HG03103 (cell line): ENCODE data around the gene ASB1.

Experiments
- ATAC-seq: cut with Tn5 transposase; IDR thresholded peaks from one replicate; pipeline ENCODE4 v1.9.1; 2021; ENCODE audit warnings: low read depth; ENCODE audit not compliant: unreplicated experiment

Gene ASB1

GRCh38 chr2:238489431-238489830 is 62.7 kb downstream of the ASB1 start:
- no peak for ATAC-seq

GRCh38 chr2:238489896-238490295 is 63.2 kb downstream of the ASB1 start:
- ATAC-seq = no peak

- no peak for ATAC-seq
Measured at GRCh38 chr2:238492840-238493239, 66.1 kb downstream of the ASB1 start.

DNA sequence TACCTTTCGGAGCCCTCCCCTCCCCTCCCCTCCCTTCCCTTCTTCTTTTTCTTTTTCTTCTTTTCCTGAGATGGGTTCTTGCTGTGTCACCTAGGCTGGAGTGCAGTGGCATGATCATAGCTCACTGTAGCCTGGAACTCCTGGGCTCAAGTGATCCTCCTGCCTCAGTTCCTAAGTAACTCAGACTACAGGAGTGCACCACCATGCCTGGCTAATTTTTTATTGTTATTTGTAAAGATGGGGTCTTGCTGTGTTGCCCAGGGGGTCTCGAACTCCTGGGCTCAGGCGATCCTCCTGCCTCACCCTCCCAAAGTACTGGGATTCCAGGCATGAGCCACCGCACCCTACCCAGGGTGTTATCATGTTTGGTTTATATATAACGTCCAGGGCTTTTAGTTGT is 66.7 kb downstream of the ASB1 start:
- no peak for ATAC-seq

DNA sequence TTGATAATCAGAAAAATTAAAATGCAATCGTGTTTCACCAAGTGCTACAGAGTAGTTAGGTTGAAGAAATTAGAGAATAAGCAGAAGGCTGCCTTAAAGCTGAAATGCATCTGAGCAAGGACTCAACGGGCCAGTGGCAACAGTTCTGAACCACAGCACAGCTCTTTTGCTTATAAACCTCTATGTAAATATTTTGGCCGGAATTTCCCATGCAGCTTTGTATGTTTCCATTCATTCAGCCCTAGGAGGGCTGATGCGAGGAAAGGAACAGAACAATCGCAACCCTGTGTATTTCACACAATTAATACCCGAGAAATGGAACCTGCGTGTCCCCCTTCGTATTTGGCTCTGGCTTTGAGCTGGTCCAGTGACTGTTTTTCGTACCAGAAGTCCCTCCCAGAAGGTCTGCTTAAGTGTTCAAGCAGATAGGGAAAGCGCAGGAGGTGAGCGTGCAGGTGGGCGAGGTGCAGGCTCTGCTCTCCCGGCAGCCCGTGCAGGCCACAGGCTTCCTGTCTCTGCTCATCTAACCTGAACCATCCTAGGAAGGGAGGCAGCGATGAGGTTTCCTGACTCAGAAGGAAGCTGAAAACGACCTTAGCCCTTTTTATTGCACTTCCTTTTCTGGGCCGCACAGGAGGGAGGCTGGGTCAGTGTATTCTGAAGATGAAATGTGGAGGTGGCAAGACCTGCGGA is 67.3 kb downstream of the ASB1 start:
- no peak for ATAC-seq

DNA sequence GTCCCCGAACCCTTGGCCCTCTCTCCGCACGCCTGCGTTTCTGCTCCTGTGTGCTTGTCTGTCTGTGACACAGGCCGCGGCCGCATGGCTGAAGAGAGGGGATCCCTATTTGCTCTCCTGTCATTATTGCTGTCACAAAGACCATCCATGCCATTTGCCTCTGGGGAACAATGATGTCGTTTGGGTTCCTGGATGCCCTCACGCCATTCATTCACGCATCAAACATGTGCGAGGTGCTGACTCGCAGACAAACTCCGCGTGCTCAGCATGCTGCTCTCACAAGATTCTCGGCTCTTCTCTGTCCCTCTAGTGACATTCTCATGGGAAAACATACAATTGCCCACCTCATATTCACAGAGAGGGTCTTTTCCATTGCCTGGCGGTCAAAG is 67.8 kb downstream of the ASB1 start:
- no peak for ATAC-seq

DNA sequence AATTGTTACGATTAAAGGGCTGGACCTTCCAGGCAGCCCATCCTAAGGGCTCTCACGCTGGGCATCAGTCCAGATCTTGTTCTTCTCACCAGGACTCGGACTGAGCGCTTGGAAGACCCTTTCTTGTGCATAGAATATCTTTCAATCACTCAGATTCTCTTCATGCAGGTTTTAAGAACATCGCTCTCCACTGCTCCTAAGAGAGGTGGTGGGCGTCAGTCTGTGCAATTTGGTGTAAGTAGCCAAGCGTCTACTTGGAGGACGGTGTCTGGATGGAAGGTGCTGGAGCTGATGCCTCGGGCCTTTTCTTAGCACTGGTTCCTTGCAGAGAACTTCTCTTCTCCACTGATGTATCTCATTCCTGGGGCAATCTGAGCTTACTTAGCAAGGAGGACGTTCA is 68.7 kb downstream of the ASB1 start:
- ATAC-seq = no peak

DNA sequence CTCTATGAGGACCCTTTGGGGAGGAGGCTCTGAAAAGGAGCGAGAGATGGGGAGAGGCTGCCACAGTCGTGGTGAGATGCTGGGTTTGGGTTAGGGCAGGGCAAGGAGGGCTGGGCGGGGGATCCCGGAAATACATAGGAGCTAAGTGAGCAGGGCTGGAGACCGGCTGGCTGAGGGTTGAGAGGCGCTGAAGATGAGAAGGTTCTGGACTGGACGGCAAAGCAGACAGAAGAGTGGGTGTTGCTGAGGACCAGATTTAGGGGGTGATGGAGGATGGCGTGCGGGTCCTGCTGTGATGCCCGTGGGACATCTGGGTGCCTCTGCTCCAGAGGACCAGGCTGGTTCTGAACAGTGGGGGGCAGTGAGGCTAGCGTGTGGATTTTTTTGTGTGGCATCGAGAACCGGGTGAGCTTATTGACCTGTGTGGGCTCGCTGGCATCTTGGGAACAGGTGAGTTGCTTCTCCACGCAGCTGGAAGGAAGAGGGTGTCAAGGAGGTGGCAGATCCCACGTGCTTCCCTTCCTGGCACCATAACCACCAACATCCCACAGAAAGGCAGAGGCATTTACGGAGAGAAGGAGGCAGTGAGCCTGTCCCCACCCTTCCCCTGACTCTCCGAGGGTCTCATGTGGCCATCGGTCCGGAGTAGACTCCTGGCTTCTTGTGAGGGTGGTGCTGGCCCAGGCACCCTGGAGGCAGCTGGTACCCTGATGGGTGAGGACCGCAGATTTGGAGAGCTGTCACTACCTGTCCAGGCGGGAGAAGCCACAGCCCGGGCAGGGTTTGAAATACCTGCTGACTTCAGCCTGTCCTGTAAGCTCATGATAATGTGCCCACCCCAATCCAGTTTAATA is 70.3 kb downstream of the ASB1 start:
- ATAC-seq = no peak

- ATAC-seq = no peak
Measured at GRCh38 chr2:238497610-238498005, 70.9 kb downstream of the ASB1 start.

- no peak for ATAC-seq
Measured at GRCh38 chr2:238498188-238498587, 71.5 kb downstream of the ASB1 start.

DNA sequence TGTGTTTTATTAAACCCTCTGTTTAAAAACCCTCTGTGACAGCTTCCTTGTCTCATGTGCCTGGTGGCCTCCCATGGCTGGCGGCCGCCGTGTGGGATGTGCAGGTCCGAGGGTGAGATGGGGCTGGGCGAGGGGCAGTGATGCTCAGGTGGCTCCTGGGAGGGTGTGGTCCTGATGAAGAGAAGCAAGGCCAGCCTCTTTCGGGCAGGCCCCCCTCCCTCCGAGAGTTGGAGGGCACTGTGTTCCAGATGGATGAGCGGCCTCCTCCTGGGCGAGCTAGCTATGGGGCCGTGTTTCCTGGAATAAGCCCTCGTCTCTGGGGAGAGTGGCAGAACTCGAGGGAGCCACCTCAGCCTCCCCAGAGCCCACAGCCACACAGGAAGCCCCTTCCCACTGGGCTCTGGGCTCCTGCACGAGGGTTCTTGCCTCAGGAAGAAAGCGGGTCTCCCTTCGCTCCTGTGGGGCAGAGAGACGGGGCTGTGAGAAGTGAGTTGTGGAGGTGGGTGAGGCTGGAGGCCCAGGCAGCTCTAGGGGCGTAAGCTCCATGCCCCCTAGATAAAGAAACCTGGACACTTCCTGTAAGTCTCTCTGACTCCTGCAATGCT is 72.1 kb downstream of the ASB1 start:
- ATAC-seq = no peak

DNA sequence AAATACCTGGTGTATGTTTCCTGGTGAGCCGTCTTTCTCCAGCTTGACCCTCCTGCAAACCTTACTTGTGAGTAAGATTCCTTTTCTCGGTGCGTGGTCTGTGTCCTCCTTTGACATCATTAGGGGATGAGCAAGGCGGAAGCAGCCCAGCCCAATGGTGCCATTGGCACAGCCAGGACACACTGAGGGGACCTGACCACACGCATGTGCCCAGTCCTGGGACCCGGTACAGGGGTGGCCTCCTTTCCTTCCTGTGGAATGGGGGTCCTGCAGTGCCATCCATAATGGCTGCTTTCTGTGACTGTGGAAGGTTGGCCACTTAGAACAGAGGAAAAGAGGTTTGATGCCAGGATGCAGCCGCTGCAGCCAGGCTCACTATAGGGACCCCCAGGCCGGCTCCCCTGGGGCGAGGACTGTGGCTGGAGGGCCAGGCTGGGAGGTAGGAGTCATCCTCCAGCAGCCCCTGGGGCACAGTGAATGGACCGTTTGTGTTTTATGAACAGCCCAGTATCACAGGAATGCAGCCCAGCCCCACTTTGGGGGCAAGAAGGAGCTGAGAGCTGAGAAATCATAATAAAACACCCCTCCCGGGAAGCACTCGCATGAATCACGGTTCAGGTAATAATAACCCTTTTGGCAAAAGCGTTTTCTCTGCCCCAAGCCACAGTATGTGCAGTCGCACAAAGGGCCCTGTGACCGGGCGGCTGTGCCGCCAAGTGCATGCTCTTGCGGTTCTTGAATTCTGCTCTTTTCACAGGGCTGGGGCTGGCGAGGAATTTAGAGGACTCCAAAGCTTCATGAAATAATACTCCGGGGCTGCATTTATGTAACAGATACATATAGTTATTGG is 73.2 kb downstream of the ASB1 start:
- ATAC-seq = no peak

DNA sequence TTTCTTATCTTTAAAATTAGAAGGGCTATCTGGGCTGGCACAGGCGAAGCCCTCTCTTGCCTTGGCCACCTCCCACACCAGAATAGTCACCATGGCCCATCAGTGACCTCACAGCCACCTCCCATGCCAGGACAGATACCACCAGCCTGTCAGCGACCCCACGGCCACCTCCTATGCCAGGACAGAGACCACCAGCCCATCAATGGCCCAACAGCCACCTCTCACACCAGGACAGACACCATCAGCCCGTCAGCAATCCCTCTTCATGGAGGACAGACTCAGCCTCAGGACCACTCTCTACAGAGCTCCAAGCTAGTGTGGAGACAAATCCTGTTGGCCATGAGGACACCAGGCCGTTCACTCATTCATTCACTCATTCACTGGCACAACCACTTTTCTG is 74.6 kb downstream of the ASB1 start:
- no peak for ATAC-seq
